ENCODE measurements around the gene IGF2BP3.

The IGF2BP3 gene

GRCh38 chr7:23454881-23455526, 15.3 kb downstream of the IGF2BP3 start:
- no peaks in the 10 kb centered on the region for H3K9me3 ChIP-seq (ENCODE audit: control insufficient read depth in 2 of 2, low read length in 2 of 2)
- H3K36me3 ChIP-seq (ENCODE audit: control insufficient read depth in 2 of 2, insufficient read depth in 2 of 2, low read length in 2 of 2): no peaks in the 10 kb centered on the region
- H3K9ac ChIP-seq (ENCODE audit: low read length in 2 of 2): no peak overlapping the region
- H3K4me1 ChIP-seq (ENCODE audit: control insufficient read depth, insufficient read depth, low read length): no peaks in the 10 kb centered on the region
- peaks cover 3% of the 10 kb centered on the region in 2 donors for H3K27me3 ChIP-seq (ENCODE audit: control insufficient read depth in 1 of 2, insufficient read depth in 2 of 2, low read length in 2 of 2)
- H3K27ac ChIP-seq (ENCODE audit: low read length): no peak overlapping the region
- no peak overlapping the region for H3K4me3 ChIP-seq (ENCODE audit: low read length in 2 of 2)

DNA sequence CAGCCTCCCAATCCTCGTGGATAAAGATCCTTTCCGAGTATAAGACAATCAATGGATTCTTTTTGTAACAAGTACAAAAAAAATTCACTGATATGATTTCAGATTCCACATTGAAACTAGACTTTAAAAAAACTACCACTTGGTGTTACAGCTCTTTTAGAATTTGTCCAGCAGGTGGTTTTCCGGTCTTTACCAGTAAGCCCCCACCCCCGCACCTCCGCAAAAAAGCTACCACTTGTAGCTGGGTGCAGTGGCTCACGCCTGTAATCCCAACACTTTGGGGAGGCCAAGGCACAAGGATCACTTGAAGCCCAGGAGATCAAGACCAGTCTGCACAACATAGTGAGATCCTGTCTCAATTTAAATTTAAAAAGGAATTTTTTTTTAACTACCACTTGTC, 19.8 kb downstream of the IGF2BP3 start:
- H3K4me1 ChIP-seq (ENCODE audit: control insufficient read depth, insufficient read depth, low read length): no peaks in the 10 kb centered on the region
- no peak overlapping the region for H3K4me3 ChIP-seq (ENCODE audit: low read length in 2 of 2)
- no peaks in the 10 kb centered on the region for H3K36me3 ChIP-seq (ENCODE audit: control insufficient read depth in 2 of 2, insufficient read depth in 2 of 2, low read length in 2 of 2)
- H3K9ac ChIP-seq (ENCODE audit: low read length in 2 of 2): no peak overlapping the region
- peaks cover 2 to 3% of the 10 kb centered on the region in 2 donors for H3K27me3 ChIP-seq (ENCODE audit: control insufficient read depth in 1 of 2, insufficient read depth in 2 of 2, low read length in 2 of 2)
- no peak overlapping the region for H3K27ac ChIP-seq (ENCODE audit: low read length)
- H3K9me3 ChIP-seq (ENCODE audit: control insufficient read depth in 2 of 2, low read length in 2 of 2): no peaks in the 10 kb centered on the region

GRCh38 chr7:23449941-23450340, 20.4 kb downstream of the IGF2BP3 start:
- Histone ChIP-seq H3K9ac (ENCODE audit: low read length in 2 of 2) (no peak overlapping the region), H3K36me3 (ENCODE audit: control insufficient read depth in 2 of 2, insufficient read depth in 2 of 2, low read length in 2 of 2) (no peaks in the 10 kb centered on the region), H3K9me3 (ENCODE audit: control insufficient read depth in 2 of 2, low read length in 2 of 2) (no peaks in the 10 kb centered on the region), H3K4me3 (ENCODE audit: low read length in 2 of 2) (no peak overlapping the region), H3K4me1 (ENCODE audit: control insufficient read depth, insufficient read depth, low read length) (no peaks in the 10 kb centered on the region), H3K27ac (ENCODE audit: low read length) (no peak overlapping the region), H3K27me3 (ENCODE audit: control insufficient read depth in 1 of 2, insufficient read depth in 2 of 2, low read length in 2 of 2) (peaks cover 2 to 3% of the 10 kb centered on the region in 2 donors)

DNA sequence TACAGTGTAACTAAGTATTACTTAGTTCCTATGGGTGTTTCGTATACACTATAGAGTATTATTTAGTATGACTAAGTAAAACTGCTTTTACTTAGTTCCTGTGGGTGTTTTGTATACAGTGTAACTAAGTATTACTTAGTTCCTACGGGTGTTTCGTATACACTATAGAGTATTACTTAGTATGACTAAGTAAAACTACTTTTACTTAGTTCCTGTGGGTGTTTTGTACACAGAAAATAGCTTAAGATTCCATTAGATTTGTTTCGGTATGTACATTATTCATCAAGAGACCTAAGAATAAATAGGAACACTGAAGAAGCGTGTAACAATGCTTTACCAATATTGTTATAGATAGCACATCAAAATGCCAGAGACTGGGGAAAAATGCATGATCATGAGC, 25.0 kb downstream of the IGF2BP3 start:
- Histone ChIP-seq H3K27ac (ENCODE audit: low read length) (no peak overlapping the region), H3K27me3 (ENCODE audit: control insufficient read depth in 1 of 2, insufficient read depth in 2 of 2, low read length in 2 of 2) (no peaks in the 10 kb centered on the region), H3K9ac (ENCODE audit: low read length in 2 of 2) (no peak overlapping the region), H3K36me3 (ENCODE audit: control insufficient read depth in 2 of 2, insufficient read depth in 2 of 2, low read length in 2 of 2) (no peaks in the 10 kb centered on the region), H3K9me3 (ENCODE audit: control insufficient read depth in 2 of 2, low read length in 2 of 2) (no peaks in the 10 kb centered on the region), H3K4me3 (ENCODE audit: low read length in 2 of 2) (no peak overlapping the region), H3K4me1 (ENCODE audit: control insufficient read depth, insufficient read depth, low read length) (no peaks in the 10 kb centered on the region)

DNA sequence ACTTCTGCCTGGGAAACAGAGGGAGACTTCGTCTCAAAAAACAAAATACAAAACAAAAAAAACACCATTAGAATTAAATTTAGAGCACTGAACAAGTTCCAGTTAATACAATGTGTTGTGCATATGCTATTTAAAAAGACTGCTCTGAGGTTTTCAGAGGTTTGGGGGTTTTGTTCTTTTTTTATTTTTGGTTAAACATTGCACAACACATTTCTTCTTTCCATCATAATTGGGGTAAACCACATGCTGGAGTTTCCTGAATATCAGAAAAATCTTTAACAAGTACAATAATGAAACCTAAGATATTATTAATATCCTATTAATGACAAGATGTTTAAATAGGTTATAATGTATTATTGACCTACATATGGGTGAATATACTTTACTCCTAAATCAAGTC, 26.3 kb downstream of the IGF2BP3 start:
- no peak overlapping the region for H3K27ac ChIP-seq (ENCODE audit: low read length)
- no peak overlapping the region for H3K4me3 ChIP-seq (ENCODE audit: low read length in 2 of 2)
- H3K9me3 ChIP-seq (ENCODE audit: control insufficient read depth in 2 of 2, low read length in 2 of 2): no peaks in the 10 kb centered on the region
- no peaks in the 10 kb centered on the region for H3K4me1 ChIP-seq (ENCODE audit: control insufficient read depth, insufficient read depth, low read length)
- no peaks in the 10 kb centered on the region for H3K36me3 ChIP-seq (ENCODE audit: control insufficient read depth in 2 of 2, insufficient read depth in 2 of 2, low read length in 2 of 2)
- H3K9ac ChIP-seq (ENCODE audit: low read length in 2 of 2): no peak overlapping the region
- H3K27me3 ChIP-seq (ENCODE audit: control insufficient read depth in 1 of 2, insufficient read depth in 2 of 2, low read length in 2 of 2): no peaks in the 10 kb centered on the region

DNA sequence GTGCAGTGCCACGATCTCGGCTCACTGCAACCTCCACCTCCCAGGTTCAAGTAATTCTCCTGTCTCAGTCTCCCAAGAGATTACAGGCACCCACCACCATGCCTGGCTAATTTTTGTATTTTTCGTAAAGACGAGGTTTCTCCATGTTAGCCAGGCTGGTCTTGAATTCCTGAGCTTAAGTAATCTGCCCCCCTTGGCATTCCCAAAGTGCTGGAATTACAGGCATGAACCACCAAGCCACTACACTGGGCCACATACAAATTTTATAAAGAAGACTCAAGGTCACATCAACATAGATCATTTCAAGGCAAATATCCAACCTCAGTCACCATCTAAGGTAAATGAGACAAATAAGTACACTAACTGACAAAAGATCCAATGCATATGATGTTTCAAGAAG, 32.1 kb downstream of the IGF2BP3 start:
- Histone ChIP-seq H3K9me3 (ENCODE audit: control insufficient read depth in 2 of 2, low read length in 2 of 2) (no peaks in the 10 kb centered on the region), H3K9ac (ENCODE audit: low read length in 2 of 2) (no peak overlapping the region), H3K4me1 (ENCODE audit: control insufficient read depth, insufficient read depth, low read length) (no peaks in the 10 kb centered on the region), H3K27me3 (ENCODE audit: control insufficient read depth in 1 of 2, insufficient read depth in 2 of 2, low read length in 2 of 2) (no peaks in the 10 kb centered on the region), H3K4me3 (ENCODE audit: low read length in 2 of 2) (no peak overlapping the region), H3K27ac (ENCODE audit: low read length) (no peak overlapping the region), H3K36me3 (ENCODE audit: control insufficient read depth in 2 of 2, insufficient read depth in 2 of 2, low read length in 2 of 2) (no peaks in the 10 kb centered on the region)

- H3K4me3 ChIP-seq (ENCODE audit: low read length in 2 of 2): no peak overlapping the region
- H3K4me1 ChIP-seq (ENCODE audit: control insufficient read depth, insufficient read depth, low read length): no peaks in the 10 kb centered on the region
- no peaks in the 10 kb centered on the region for H3K9me3 ChIP-seq (ENCODE audit: control insufficient read depth in 2 of 2, low read length in 2 of 2)
- no peaks in the 10 kb centered on the region for H3K36me3 ChIP-seq (ENCODE audit: control insufficient read depth in 2 of 2, insufficient read depth in 2 of 2, low read length in 2 of 2)
- no peak overlapping the region for H3K27ac ChIP-seq (ENCODE audit: low read length)
- no peaks in the 10 kb centered on the region for H3K27me3 ChIP-seq (ENCODE audit: control insufficient read depth in 1 of 2, insufficient read depth in 2 of 2, low read length in 2 of 2)
- no peak overlapping the region for H3K9ac ChIP-seq (ENCODE audit: low read length in 2 of 2)
Observed at GRCh38 chr7:23434147-23434917, 36.0 kb downstream of the IGF2BP3 start.

- Histone ChIP-seq H3K4me1 (ENCODE audit: control insufficient read depth, insufficient read depth, low read length) (no peaks in the 10 kb centered on the region), H3K9me3 (ENCODE audit: control insufficient read depth in 2 of 2, low read length in 2 of 2) (no peaks in the 10 kb centered on the region), H3K36me3 (ENCODE audit: control insufficient read depth in 2 of 2, insufficient read depth in 2 of 2, low read length in 2 of 2) (no peaks in the 10 kb centered on the region), H3K27ac (ENCODE audit: low read length) (no peak overlapping the region), H3K9ac (ENCODE audit: low read length in 2 of 2) (no peak overlapping the region), H3K27me3 (ENCODE audit: control insufficient read depth in 1 of 2, insufficient read depth in 2 of 2, low read length in 2 of 2) (no peaks in the 10 kb centered on the region), H3K4me3 (ENCODE audit: low read length in 2 of 2) (no peak overlapping the region)
Observed at GRCh38 chr7:23431702-23432199, 38.5 kb downstream of the IGF2BP3 start.

- Histone ChIP-seq H3K27ac (ENCODE audit: low read length) (no peak overlapping the region), H3K36me3 (ENCODE audit: control insufficient read depth in 2 of 2, insufficient read depth in 2 of 2, low read length in 2 of 2) (no peaks in the 10 kb centered on the region), H3K4me3 (ENCODE audit: low read length in 2 of 2) (no peak overlapping the region)
Observed at GRCh38 chr7:23430893-23431259, 39.4 kb downstream of the IGF2BP3 start.

GRCh38 chr7:23426876-23427275, 43.4 kb downstream of the IGF2BP3 start:
- Histone ChIP-seq H3K36me3 (ENCODE audit: control insufficient read depth in 2 of 2, insufficient read depth in 2 of 2, low read length in 2 of 2) (no peaks in the 10 kb centered on the region), H3K27me3 (ENCODE audit: control insufficient read depth in 1 of 2, insufficient read depth in 2 of 2, low read length in 2 of 2) (no peaks in the 10 kb centered on the region), H3K27ac (ENCODE audit: low read length) (no peak overlapping the region), H3K9ac (ENCODE audit: low read length in 2 of 2) (no peak overlapping the region), H3K9me3 (ENCODE audit: control insufficient read depth in 2 of 2, low read length in 2 of 2) (no peaks in the 10 kb centered on the region), H3K4me1 (ENCODE audit: control insufficient read depth, insufficient read depth, low read length) (no peaks in the 10 kb centered on the region), H3K4me3 (ENCODE audit: low read length in 2 of 2) (no peak overlapping the region)

More at GRCh38 chr7:23430893-23431259, 39.4 kb downstream of the IGF2BP3 start:
- Histone ChIP-seq H3K9me3 (ENCODE audit: control insufficient read depth in 2 of 2, low read length in 2 of 2) (no peaks in the 10 kb centered on the region), H3K27me3 (ENCODE audit: control insufficient read depth in 1 of 2, insufficient read depth in 2 of 2, low read length in 2 of 2) (no peaks in the 10 kb centered on the region), H3K9ac (ENCODE audit: low read length in 2 of 2) (no peak overlapping the region), H3K4me1 (ENCODE audit: control insufficient read depth, insufficient read depth, low read length) (no peaks in the 10 kb centered on the region)

GRCh38 chr7:23422909-23423308, 47.4 kb downstream of the IGF2BP3 start:
- Histone ChIP-seq H3K9me3 (ENCODE audit: control insufficient read depth in 2 of 2, low read length in 2 of 2) (no peaks in the 10 kb centered on the region), H3K9ac (ENCODE audit: low read length in 2 of 2) (no peak overlapping the region), H3K27ac (ENCODE audit: low read length) (no peak overlapping the region), H3K4me1 (ENCODE audit: control insufficient read depth, insufficient read depth, low read length) (no peaks in the 10 kb centered on the region), H3K27me3 (ENCODE audit: control insufficient read depth in 1 of 2, insufficient read depth in 2 of 2, low read length in 2 of 2) (no peaks in the 10 kb centered on the region), H3K36me3 (ENCODE audit: control insufficient read depth in 2 of 2, insufficient read depth in 2 of 2, low read length in 2 of 2) (no peaks in the 10 kb centered on the region), H3K4me3 (ENCODE audit: low read length in 2 of 2) (no peak overlapping the region)

All from stomach smooth muscle (tissue), 2 donors.